C4-2B (cell line): ENCODE measurements around the gene RAB36.

Experiments used
- H3K27ac ChIP-seq: fragments of 450-650 bp; 2 replicates; pipeline ENCODE4 v1.5.1; 2017
- CTCF ChIP-seq: fragments of 450-650 bp; conservative IDR thresholded peaks from 2 replicates; pipeline ENCODE4 v1.5.1; 2017; ENCODE audit warnings: mild to moderate bottlenecking
- ZFX ChIP-seq: fragments of 450-650 bp; IDR thresholded peaks from 2 replicates; pipeline ENCODE4 v1.6.1; 2017

The RAB36 gene

GRCh38 chr22:23110190-23110921, 34.9 kb upstream of the RAB36 start:
- TF ChIP-seq CTCF (no peak), ZFX (no peak)
- no peak overlapping the region for H3K27ac ChIP-seq

GRCh38 chr22:23110922-23111527, 34.3 kb upstream of the RAB36 start:
- no peak for TF ChIP-seq ZFX
- TF ChIP-seq CTCF: no peak
- no peak overlapping the region for H3K27ac ChIP-seq

DNA sequence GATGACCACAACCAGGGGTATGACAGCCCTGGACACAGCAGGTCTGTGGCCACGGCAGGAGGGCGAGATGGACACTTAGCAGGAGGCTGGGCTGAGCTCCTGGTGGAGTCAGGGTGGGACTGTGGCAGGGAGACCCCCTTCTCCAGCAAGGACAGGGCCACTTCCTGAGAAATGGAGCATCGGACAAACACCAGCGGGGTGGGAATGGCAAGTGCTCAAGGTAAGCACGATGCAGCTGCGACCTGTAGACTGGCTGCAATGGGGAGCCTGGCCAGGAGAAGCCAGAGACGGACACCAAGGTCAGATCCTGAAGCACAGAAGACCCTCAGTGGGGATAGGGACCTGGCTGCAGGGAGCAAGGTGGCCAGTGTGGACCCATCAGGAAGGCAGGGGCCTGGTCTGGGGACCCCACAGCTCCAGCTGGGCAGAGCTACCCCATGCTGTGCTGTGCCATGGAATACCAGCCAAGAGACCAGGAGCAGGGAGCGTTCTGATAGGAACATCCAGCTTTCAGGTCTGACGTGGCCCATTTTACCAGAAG, 32.7 kb upstream of the RAB36 start:
- no peak overlapping the region for H3K27ac ChIP-seq
- TF ChIP-seq CTCF (no peak), ZFX (no peak)

DNA sequence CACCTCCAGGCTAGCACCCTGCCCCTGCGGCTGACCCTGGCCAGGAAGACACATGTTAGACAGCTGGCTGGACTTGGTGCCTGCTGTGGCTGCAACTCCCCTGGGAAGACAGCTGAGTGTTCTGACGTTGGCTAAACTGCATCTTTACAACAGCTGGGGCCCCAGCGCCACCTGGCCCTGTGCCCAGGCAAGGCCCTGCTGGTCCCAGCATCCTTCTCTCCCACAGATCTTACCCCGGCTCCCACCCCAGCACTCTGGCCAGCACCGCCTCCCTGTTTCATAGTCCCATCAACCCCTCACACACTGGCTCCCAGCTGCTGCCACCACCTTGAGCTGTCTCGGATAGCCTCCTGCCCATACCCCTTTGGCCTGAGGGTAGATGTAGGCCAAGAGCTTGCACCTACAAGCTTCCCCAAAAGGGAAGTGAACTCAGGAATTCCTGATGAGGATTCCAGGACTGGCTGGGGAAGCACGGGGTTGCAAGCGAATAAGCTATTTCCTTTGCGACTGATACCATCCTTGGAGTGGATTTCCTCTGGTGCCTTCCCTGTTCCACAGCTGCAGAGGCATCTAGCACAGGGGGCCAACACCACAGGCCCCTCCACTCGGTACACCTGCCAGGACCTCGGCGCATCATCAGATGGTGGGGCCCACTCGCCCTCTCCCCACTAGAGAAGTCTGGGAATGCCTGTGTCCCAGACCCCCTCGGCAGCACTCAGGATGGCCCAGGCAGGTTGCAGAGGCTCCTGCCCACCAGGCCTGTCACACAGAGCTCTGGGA, 32.0 kb upstream of the RAB36 start:
- H3K27ac ChIP-seq: no peak overlapping the region
- TF ChIP-seq CTCF (no peak), ZFX (no peak)

GRCh38 chr22:23113847-23114720, 31.2 kb upstream of the RAB36 start:
- H3K27ac ChIP-seq: no peak overlapping the region
- TF ChIP-seq ZFX (no peak), CTCF (no peak)

DNA sequence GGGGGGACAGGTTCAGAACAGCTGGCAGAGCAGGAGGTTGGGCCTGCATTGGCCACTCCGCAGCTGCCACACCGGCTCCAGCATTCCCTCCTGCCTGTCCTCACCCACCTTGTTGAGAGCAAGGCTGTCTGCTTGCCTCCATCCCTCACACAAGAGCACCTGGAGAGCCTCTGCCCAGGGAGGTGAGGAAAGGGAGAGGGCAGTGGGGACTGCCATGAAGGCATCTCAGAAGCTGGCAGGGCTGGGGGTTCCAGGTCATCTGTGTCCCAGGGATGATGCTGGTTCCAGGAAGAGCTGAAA, 30.6 kb upstream of the RAB36 start:
- H3K27ac ChIP-seq: no peak overlapping the region
- no peak for TF ChIP-seq ZFX
- no peak for TF ChIP-seq CTCF
